ENCODE measurements around the gene KLC1. TPM values are rescaled to one million over a fixed set of nuclear protein-coding genes. Genes with fewer than 3 reads are reported as not detected.

KLC1 gene
- total RNA-seq, 1 donor from 2014 or later = 238 TPM

DNA sequence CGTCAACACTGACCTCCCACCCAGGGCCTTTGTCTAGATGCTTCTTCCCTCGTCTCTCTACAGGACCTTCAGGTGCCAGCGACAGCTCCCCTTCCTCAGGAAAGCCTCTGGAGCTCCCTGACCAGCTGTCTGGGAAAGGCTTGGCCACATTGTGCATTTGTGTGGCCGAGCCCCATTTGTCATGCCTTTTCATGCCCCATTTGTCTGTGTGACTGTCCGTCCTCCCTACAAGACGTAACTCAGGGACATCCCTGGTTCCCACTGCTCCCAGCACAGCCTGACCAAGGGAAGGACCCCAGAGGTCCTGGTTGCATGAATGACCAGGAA, 110.4 kb downstream of the KLC1 start:
- no peak overlapping the region for H3K4me3 Mint-ChIP-seq (ENCODE audit: unreplicated experiment)
- Histone ChIP-seq H3K4me1 (ENCODE audit: insufficient read depth, low read length) (peaks cover 8% of the 10 kb centered on the region), H4K20me1 (ENCODE audit: insufficient read depth, low read length) (peaks cover 9% of the 10 kb centered on the region), H3K27ac (ENCODE audit: low read depth, low read length) (no peak overlapping the region), H3K4me3 (ENCODE audit: insufficient read depth, low read depth, low read length) (no peak overlapping the region), H3K36me3 (ENCODE audit: insufficient read depth, low read length) (peaks cover 3% of the 10 kb centered on the region), H3K79me2 (ENCODE audit: insufficient read depth, low read length) (no peaks in the 10 kb centered on the region), H3K9me3 (ENCODE audit: insufficient read depth, low read depth, low read length) (no peaks in the 10 kb centered on the region), H3K27me3 (ENCODE audit: insufficient read depth, low read length) (no peaks in the 10 kb centered on the region), H2AFZ (ENCODE audit: low read depth, low read length) (no peak overlapping the region), H3K4me2 (ENCODE audit: low read length) (no peak overlapping the region), H3K9ac (ENCODE audit: low read length) (no peak overlapping the region)
- H3K9me3 Mint-ChIP-seq (ENCODE audit: unreplicated experiment) = no peaks in the 10 kb centered on the region
- DNase-seq (ENCODE audit: low read depth) (no peak), FAIRE-seq (no peak)
- TF ChIP-seq CTCF (IDR thresholded peaks at IDR 0.05; ENCODE audit: insufficient read depth, low read depth, low read length) (no peak), EZH2 (IDR thresholded peaks at IDR 0.05; ENCODE audit: insufficient read depth, low read length) (no peak)
- no peaks in the 10 kb centered on the region for H3K27me3 Mint-ChIP-seq (ENCODE audit: low read depth, unreplicated experiment)
- no peak overlapping the region for H3K27ac Mint-ChIP-seq (ENCODE audit: unreplicated experiment)
- peaks cover 29% of the 10 kb centered on the region for H3K36me3 Mint-ChIP-seq (ENCODE audit: low read depth, unreplicated experiment)
- H3K4me1 Mint-ChIP-seq (ENCODE audit: low read depth, unreplicated experiment) = peaks cover 15% of the 10 kb centered on the region

GRCh38 chr14:103739793-103740501, 110.9 kb downstream of the KLC1 start:
- DNase-seq (ENCODE audit: low read depth) (no peak), FAIRE-seq (no peak)
- Histone ChIP-seq H3K9ac (ENCODE audit: low read length) (no peak overlapping the region), H3K9me3 (ENCODE audit: insufficient read depth, low read depth, low read length) (no peaks in the 10 kb centered on the region), H3K79me2 (ENCODE audit: insufficient read depth, low read length) (no peaks in the 10 kb centered on the region), H3K36me3 (ENCODE audit: insufficient read depth, low read length) (peaks cover 3% of the 10 kb centered on the region), H3K27me3 (ENCODE audit: insufficient read depth, low read length) (no peaks in the 10 kb centered on the region), H3K4me3 (ENCODE audit: insufficient read depth, low read depth, low read length) (no peak overlapping the region), H2AFZ (ENCODE audit: low read depth, low read length) (no peak overlapping the region), H3K4me1 (ENCODE audit: insufficient read depth, low read length) (peaks cover 8% of the 10 kb centered on the region), H3K27ac (ENCODE audit: low read depth, low read length) (no peak overlapping the region), H4K20me1 (ENCODE audit: insufficient read depth, low read length) (peaks cover 4% of the 10 kb centered on the region), H3K4me2 (ENCODE audit: low read length) (no peak overlapping the region)
- Mint-ChIP-seq H3K4me3 (ENCODE audit: unreplicated experiment) (no peak overlapping the region), H3K4me1 (ENCODE audit: low read depth, unreplicated experiment) (peaks cover 15% of the 10 kb centered on the region), H3K9me3 (ENCODE audit: unreplicated experiment) (no peaks in the 10 kb centered on the region), H3K27ac (ENCODE audit: unreplicated experiment) (no peak overlapping the region), H3K27me3 (ENCODE audit: low read depth, unreplicated experiment) (no peaks in the 10 kb centered on the region), H3K36me3 (ENCODE audit: low read depth, unreplicated experiment) (peaks cover 29% of the 10 kb centered on the region)
- TF ChIP-seq EZH2 (IDR thresholded peaks at IDR 0.05; ENCODE audit: insufficient read depth, low read length) = no peak
- TF ChIP-seq CTCF (IDR thresholded peaks at IDR 0.05; ENCODE audit: insufficient read depth, low read depth, low read length) = no peak

DNA sequence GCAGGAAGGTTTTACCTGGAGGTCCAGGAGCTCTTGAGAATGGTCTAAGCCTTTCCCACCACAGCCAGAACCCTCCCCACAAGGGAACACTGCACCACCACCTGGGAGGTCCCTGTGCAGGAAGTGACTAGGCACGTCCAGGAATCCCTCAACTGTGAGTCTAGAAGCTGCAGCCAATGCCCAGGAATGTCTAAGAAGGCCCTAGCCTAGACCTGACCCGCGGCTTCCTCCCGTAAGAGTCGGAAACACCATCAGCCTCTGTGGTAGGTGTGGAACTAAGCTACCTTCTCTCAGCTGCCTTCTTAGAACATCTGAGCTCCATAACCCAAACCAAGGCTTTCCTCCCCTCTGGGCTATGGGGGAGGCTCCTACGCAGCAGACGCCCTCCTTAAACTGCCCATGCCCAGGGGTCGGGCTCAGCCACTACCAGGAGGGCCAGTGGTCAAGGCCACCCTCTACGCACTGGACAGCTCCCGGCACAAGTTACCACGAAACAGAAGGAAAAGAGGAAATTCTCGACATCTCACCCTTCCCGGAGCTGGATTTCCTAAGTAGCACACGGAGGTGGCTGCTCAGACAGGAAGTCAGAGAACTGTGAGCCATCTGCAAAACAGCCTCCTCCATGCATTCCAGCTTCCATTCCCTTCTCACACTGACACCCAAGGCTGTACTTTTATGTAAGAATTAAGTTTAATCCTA, 112.1 kb downstream of the KLC1 start:
- Histone ChIP-seq H3K4me1 (ENCODE audit: insufficient read depth, low read length) (peaks cover 8% of the 10 kb centered on the region), H3K27ac (ENCODE audit: low read depth, low read length) (peak overlapping the region; percentile 16), H4K20me1 (ENCODE audit: insufficient read depth, low read length) (no peaks in the 10 kb centered on the region), H3K36me3 (ENCODE audit: insufficient read depth, low read length) (peaks cover 3% of the 10 kb centered on the region), H3K79me2 (ENCODE audit: insufficient read depth, low read length) (no peaks in the 10 kb centered on the region), H3K4me3 (ENCODE audit: insufficient read depth, low read depth, low read length) (no peak overlapping the region), H2AFZ (ENCODE audit: low read depth, low read length) (no peak overlapping the region), H3K9me3 (ENCODE audit: insufficient read depth, low read depth, low read length) (no peaks in the 10 kb centered on the region), H3K27me3 (ENCODE audit: insufficient read depth, low read length) (no peaks in the 10 kb centered on the region), H3K9ac (ENCODE audit: low read length) (no peak overlapping the region), H3K4me2 (ENCODE audit: low read length) (peak overlapping the region; percentile 41)
- H3K27me3 Mint-ChIP-seq (ENCODE audit: low read depth, unreplicated experiment) = no peaks in the 10 kb centered on the region
- H3K4me1 Mint-ChIP-seq (ENCODE audit: low read depth, unreplicated experiment) = peaks cover 15% of the 10 kb centered on the region
- H3K9me3 Mint-ChIP-seq (ENCODE audit: unreplicated experiment) = no peaks in the 10 kb centered on the region
- peak overlapping the region; percentile 82 for H3K27ac Mint-ChIP-seq (ENCODE audit: unreplicated experiment)
- no peak for DNase-seq (ENCODE audit: low read depth)
- peak overlapping the region; percentile 23 for H3K4me3 Mint-ChIP-seq (ENCODE audit: unreplicated experiment)
- no peak for FAIRE-seq
- TF ChIP-seq EZH2 (IDR thresholded peaks at IDR 0.05; ENCODE audit: insufficient read depth, low read length) = no peak
- no peak for TF ChIP-seq CTCF (IDR thresholded peaks at IDR 0.05; ENCODE audit: insufficient read depth, low read depth, low read length)
- peaks cover 24% of the 10 kb centered on the region for H3K36me3 Mint-ChIP-seq (ENCODE audit: low read depth, unreplicated experiment)
